H9 (cell line): ENCODE measurements around the gene RNU6-9. TPM values are rescaled to one million over a fixed set of nuclear protein-coding genes. Genes with fewer than 3 reads are reported as not detected.

Source experiments
- DNase-seq: peaks from one replicate; pipeline ENCODE4 v3.0.0-alpha.2; 2017
- H2AFZ ChIP-seq: one replicate; pipeline ENCODE4 v1.6.1; 2013; ENCODE audit warnings: mild to moderate bottlenecking, low read length, control low read depth, moderate library complexity
- H2AK5ac ChIP-seq: 2 replicates; pipeline ENCODE4 v1.6.1; 2013; ENCODE audit warnings: low read length, control low read depth, mixed read lengths; ENCODE audit not compliant: insufficient read length
- H2BK120ac ChIP-seq: one replicate; pipeline ENCODE4 v1.6.1; 2013; ENCODE audit warnings: low read depth, mild to moderate bottlenecking, low read length, control low read depth, inconsistent platforms; ENCODE audit not compliant: poor library complexity, severe bottlenecking
- H2BK12ac ChIP-seq: 2 replicates; pipeline ENCODE4 v1.6.1; 2013; ENCODE audit warnings: low read length, control low read depth, mixed read lengths, low read depth; ENCODE audit not compliant: insufficient read length
- H2BK15ac ChIP-seq: 2 replicates; pipeline ENCODE4 v1.6.1; 2013; ENCODE audit warnings: low read depth, low read length, control low read depth
- H2BK20ac ChIP-seq: one replicate; pipeline ENCODE4 v1.6.1; 2013; ENCODE audit warnings: low read depth, mild to moderate bottlenecking, low read length, control low read depth, inconsistent platforms; ENCODE audit not compliant: poor library complexity, severe bottlenecking
- H2BK5ac ChIP-seq: 2 replicates; pipeline ENCODE4 v1.6.1; 2013; ENCODE audit warnings: low read length, control low read depth, mixed read lengths; ENCODE audit not compliant: insufficient read length
- H3K14ac ChIP-seq: 2 replicates; pipeline ENCODE4 v1.6.1; 2013; ENCODE audit warnings: low read length, control low read depth; ENCODE audit not compliant: insufficient read depth
- H3K18ac ChIP-seq: 2 replicates; pipeline ENCODE4 v1.6.1; 2013; ENCODE audit warnings: low read depth, mild to moderate bottlenecking, mixed read lengths, low read length, control low read depth; ENCODE audit not compliant: insufficient read length
- H3K23ac ChIP-seq: 2 replicates; pipeline ENCODE4 v1.6.1; 2013; ENCODE audit warnings: low read length, control low read depth, mixed read lengths, low read depth; ENCODE audit not compliant: insufficient read length
- H3K23me2 ChIP-seq: 2 replicates; pipeline ENCODE4 v1.6.1; 2013; ENCODE audit warnings: low read depth, mild to moderate bottlenecking, mixed read lengths, low read length, control low read depth; ENCODE audit not compliant: insufficient read length, poor library complexity, severe bottlenecking
- H3K27ac ChIP-seq: 2 replicates; pipeline ENCODE4 v1.5.1; 2013; ENCODE audit warnings: low read length, control low read depth, mixed read lengths, low read depth; ENCODE audit not compliant: insufficient read length
- H3K27me3 ChIP-seq: 2 replicates; pipeline ENCODE4 v1.6.1; 2013; ENCODE audit warnings: low read length, control low read depth, inconsistent platforms; ENCODE audit not compliant: insufficient read depth
- H3K4ac ChIP-seq: 2 replicates; pipeline ENCODE4 v1.6.1; 2013; ENCODE audit warnings: low read depth, mild to moderate bottlenecking, control low read depth, inconsistent platforms, low read length, moderate library complexity
- H3K4me1 ChIP-seq: 2 replicates; pipeline ENCODE4 v1.6.1; 2013; ENCODE audit warnings: low read length, control low read depth, inconsistent platforms; ENCODE audit not compliant: insufficient read depth
- H3K4me2 ChIP-seq: 2 replicates; pipeline ENCODE4 v1.6.1; 2013; ENCODE audit warnings: low read length, control low read depth, mixed read lengths; ENCODE audit not compliant: insufficient read length, insufficient read depth
- H3K56ac ChIP-seq: 2 replicates; pipeline ENCODE4 v1.6.1; 2013; ENCODE audit warnings: low read depth, mild to moderate bottlenecking, mixed read lengths, low read length, control low read depth; ENCODE audit not compliant: insufficient read length
- H3K79me1 ChIP-seq: 2 replicates; pipeline ENCODE4 v1.6.1; 2013; ENCODE audit warnings: low read depth, mild to moderate bottlenecking, moderate library complexity, low read length, control low read depth, inconsistent platforms; ENCODE audit not compliant: insufficient read depth, poor library complexity, severe bottlenecking
- H3K79me2 ChIP-seq: 2 replicates; pipeline ENCODE4 v1.6.1; 2013; ENCODE audit warnings: low read length, control low read depth, inconsistent platforms; ENCODE audit not compliant: insufficient read depth
- H3K9ac ChIP-seq: 2 replicates; pipeline ENCODE4 v1.6.1; 2013; ENCODE audit warnings: low read length, control low read depth, mixed read lengths; ENCODE audit not compliant: insufficient read length; ENCODE audit errors: extremely low read depth
- H3K9me3 ChIP-seq: one replicate; pipeline ENCODE4 v1.6.1; 2013; ENCODE audit warnings: low read depth, low read length, inconsistent platforms; ENCODE audit not compliant: control insufficient read depth
- H3T11ph ChIP-seq: one replicate; pipeline ENCODE4 v1.6.1; 2013; ENCODE audit warnings: mild to moderate bottlenecking, low read length, control low read depth, inconsistent platforms
- H4K20me1 ChIP-seq: one replicate; pipeline ENCODE4 v1.6.1; 2013; ENCODE audit not compliant: control insufficient read depth, insufficient read length, insufficient read depth
- H4K5ac ChIP-seq: 2 replicates; pipeline ENCODE4 v1.6.1; 2013; ENCODE audit warnings: low read depth, mild to moderate bottlenecking, mixed read lengths, low read length, control low read depth; ENCODE audit not compliant: insufficient read length
- H4K8ac ChIP-seq: replicated peaks from 2 replicates; pipeline ENCODE4 v1.6.1; 2013; ENCODE audit warnings: low read length, control low read depth, mixed read lengths, low read depth; ENCODE audit not compliant: insufficient read length
- H4K91ac ChIP-seq: 2 replicates; pipeline ENCODE4 v1.6.1; 2013; ENCODE audit warnings: low read depth, mild to moderate bottlenecking, moderate library complexity, mixed read lengths, low read length, control low read depth; ENCODE audit not compliant: insufficient read length
- H3K27ac Mint-ChIP-seq, 3 experiments: 2 replicates in 2 of 3; 3 replicates in 1 of 3; pipeline ENCODE4 v1.8.0; 2020 to 2021; ENCODE audit warnings: mixed read lengths in 3 of 3, mild to moderate bottlenecking in 1 of 3, moderate library complexity in 1 of 3
- H3K27me3 Mint-ChIP-seq: 2 replicates; pipeline ENCODE4 v1.8.0; 2021; ENCODE audit warnings: low read depth, mild to moderate bottlenecking, moderate library complexity, mixed read lengths
- H3K36me3 Mint-ChIP-seq, 3 experiments: 2 replicates in 2 of 3; 3 replicates in 1 of 3; pipeline ENCODE4 v1.8.0; 2020 to 2021; ENCODE audit warnings: low read depth in 3 of 3, mixed read lengths in 3 of 3; ENCODE audit not compliant: insufficient read depth in 1 of 3
- H3K4me1 Mint-ChIP-seq, 2 experiments: 2 replicates each; pipeline ENCODE4 v1.8.0; 2020; ENCODE audit warnings: mixed read lengths in 2 of 2
- H3K4me3 Mint-ChIP-seq, 2 experiments: 2 replicates in 1 of 2; 3 replicates in 1 of 2; pipeline ENCODE4 v1.8.0; 2020 to 2021; ENCODE audit warnings: mild to moderate bottlenecking in 2 of 2, mixed read lengths in 2 of 2, moderate library complexity in 1 of 2
- H3K9me3 Mint-ChIP-seq, 2 experiments: 2 replicates in 1 of 2; 3 replicates in 1 of 2; pipeline ENCODE4 v1.8.0; 2020; ENCODE audit warnings: mild to moderate bottlenecking in 2 of 2, mixed read lengths in 2 of 2, moderate library complexity in 1 of 2
- WGBS: extraction: QIAGEN DNeasy Blood & Tissue Kit; methylation state at CpG from one replicate; pipeline ENCODE4 v1.1.7; 2013; ENCODE audit warnings: missing lambda C conversion rate, low lambda C conversion rate, mixed read lengths; ENCODE audit not compliant: insufficient read length; ENCODE audit errors: extremely low coverage; 5-methylcytosine and 5-hydroxymethylcytosine counted together
- total RNA-seq: library from RNA; stranded (reverse); gene quantifications from 2 replicates; pipeline ENCODE4 v1.2.1, GENCODE V29; 2021
- TF ChIP-seq, protein P1 (sequence below): fragments of 200-600 bp; sonication (generic); conservative IDR thresholded peaks from 3 replicates; pipeline ENCODE4 v1.8.0; 2021; ENCODE audit warnings: antibody characterized with exemption, mild to moderate bottlenecking

The RNU6-9 gene
- total RNA-seq, 1 experiment from 2014 or later = not detected

- no peak overlapping the region for H2BK5ac ChIP-seq
- no peak overlapping the region for H3K14ac ChIP-seq
- no peak overlapping the region for H4K8ac ChIP-seq
- H3K4ac ChIP-seq = no peak overlapping the region
- no peak overlapping the region for H4K91ac ChIP-seq
- no peaks in the 10 kb centered on the region; the same call in 1 of the 2 replicates for H3K4me1 ChIP-seq
- Mint-ChIP-seq H3K27me3 (no peaks in the 10 kb centered on the region; the same call in 1 of the 2 replicates), H3K9me3 (no peaks in the 10 kb centered on the region), H3K4me1 (peaks cover 0 to 29% of the 10 kb centered on the region in 2 experiments; a peak in 2 of 4 replicates), H3K4me3 (peak overlapping the region in 1 of 2 experiments; percentile 42; a peak in 1 of 5 replicates), H3K36me3 (peaks cover 2 to 26% (median 26%) of the 10 kb centered on the region in 3 experiments; a peak in 5 of 7 replicates), H3K27ac (0 out of 7 replicates have a peak overlapping the region, but pooled peaks of 1 of the 3 experiments have one; percentile 66)
- no peak overlapping the region for H2BK120ac ChIP-seq
- no peak overlapping the region for H3K23ac ChIP-seq
- H3K79me1 ChIP-seq = peaks cover 6% of the 10 kb centered on the region
- no peak overlapping the region for H2AK5ac ChIP-seq
- H2BK20ac ChIP-seq = no peak overlapping the region
- H3K18ac ChIP-seq = no peak overlapping the region
- whole genome bisulfite sequencing = no CpG with 5 or more reads among the region's 27 CpGs
- no peak overlapping the region for H3K9ac ChIP-seq
- no peaks in the 10 kb centered on the region for H3K23me2 ChIP-seq
- TF ChIP-seq, protein P1, sequence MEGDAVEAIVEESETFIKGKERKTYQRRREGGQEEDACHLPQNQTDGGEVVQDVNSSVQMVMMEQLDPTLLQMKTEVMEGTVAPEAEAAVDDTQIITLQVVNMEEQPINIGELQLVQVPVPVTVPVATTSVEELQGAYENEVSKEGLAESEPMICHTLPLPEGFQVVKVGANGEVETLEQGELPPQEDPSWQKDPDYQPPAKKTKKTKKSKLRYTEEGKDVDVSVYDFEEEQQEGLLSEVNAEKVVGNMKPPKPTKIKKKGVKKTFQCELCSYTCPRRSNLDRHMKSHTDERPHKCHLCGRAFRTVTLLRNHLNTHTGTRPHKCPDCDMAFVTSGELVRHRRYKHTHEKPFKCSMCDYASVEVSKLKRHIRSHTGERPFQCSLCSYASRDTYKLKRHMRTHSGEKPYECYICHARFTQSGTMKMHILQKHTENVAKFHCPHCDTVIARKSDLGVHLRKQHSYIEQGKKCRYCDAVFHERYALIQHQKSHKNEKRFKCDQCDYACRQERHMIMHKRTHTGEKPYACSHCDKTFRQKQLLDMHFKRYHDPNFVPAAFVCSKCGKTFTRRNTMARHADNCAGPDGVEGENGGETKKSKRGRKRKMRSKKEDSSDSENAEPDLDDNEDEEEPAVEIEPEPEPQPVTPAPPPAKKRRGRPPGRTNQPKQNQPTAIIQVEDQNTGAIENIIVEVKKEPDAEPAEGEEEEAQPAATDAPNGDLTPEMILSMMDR = no peak
- H3T11ph ChIP-seq = no peak overlapping the region
- H2BK12ac ChIP-seq = no peak overlapping the region
- H3K27ac ChIP-seq = no peak overlapping the region
- H4K5ac ChIP-seq = no peak overlapping the region
- no peak overlapping the region for H3K4me2 ChIP-seq
- no peak overlapping the region for H2AFZ ChIP-seq
- no peak for DNase-seq
- H2BK15ac ChIP-seq = no peak overlapping the region
- H3K56ac ChIP-seq = no peak overlapping the region
- H4K20me1 ChIP-seq = no peaks in the 10 kb centered on the region
- peaks cover 3% of the 10 kb centered on the region; the same call in 1 of the 2 replicates for H3K79me2 ChIP-seq
- H3K27me3 ChIP-seq = no peaks in the 10 kb centered on the region
- H3K9me3 ChIP-seq = no peaks in the 10 kb centered on the region
Observed at GRCh38 chr19:901216-902092, 8.2 kb downstream of the RNU6-9 start.
